Purkinje cell (primary cell): ENCODE results near the gene C5orf58. TPM values are rescaled to one million over a fixed set of nuclear protein-coding genes. Genes with fewer than 3 reads are reported as not detected.

Experiments used
- polyA plus RNA-seq: library from polyadenylated mRNA; unstranded; fragments of >200 nt; fragmentation: Nextera tagmentation; gene quantifications from 2 replicates; pipeline ENCODE4 v1.2.1, GENCODE V29; 2014

C5orf58 gene, protein sequence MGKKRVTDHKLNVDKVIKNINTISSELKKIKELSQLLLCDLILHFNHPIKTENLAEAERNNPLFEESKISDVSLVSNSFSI
- polyA plus RNA-seq, result not detected in 2 replicates

DNA sequence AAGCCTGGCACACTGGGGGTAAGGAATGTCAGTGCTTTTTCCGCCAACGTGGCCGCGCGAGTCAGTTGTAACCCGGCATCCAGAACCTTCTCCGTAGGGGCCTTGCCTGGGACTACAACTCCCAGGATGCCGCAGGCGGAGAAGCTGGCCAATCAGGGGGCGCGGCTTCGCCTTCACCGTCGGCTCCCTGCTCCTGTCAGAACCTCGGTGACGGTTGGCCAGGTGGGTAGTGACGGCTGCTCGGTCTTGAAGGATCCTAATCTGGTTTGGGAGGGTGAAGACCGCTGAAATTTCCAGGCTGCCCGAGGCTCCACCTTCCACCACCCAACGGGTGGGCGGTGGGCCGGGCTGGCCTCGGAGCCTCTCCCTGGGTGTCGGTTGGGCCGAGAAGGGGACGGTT, at the start of gene C5orf58:
Gene C5orf58, plus strand, starts transcription at position 200 of the 400 bp plus-strand sequence. CDS start 1,992 bp downstream, outside the sequence.

Other genes starting within 250 kb of the C5orf58 start
- gene FOXI1, start 127.1 kb upstream of the C5orf58 start, polyA plus RNA-seq, result not detected in 2 replicates
- 0.15 and 0.87 TPM in 2 replicates for gene LCP2, start 64.8 kb downstream of the C5orf58 start, polyA plus RNA-seq
- gene KCNMB1, start 156.4 kb downstream of the C5orf58 start, polyA plus RNA-seq, result 3.2 and 6.3 TPM in 2 replicates